ENCODE results near the gene ELFN2.

Gene ELFN2

GRCh38 chr22:37342065-37342464 is 85.2 kb downstream of the ELFN2 start:
- Histone ChIP-seq H3K9me3 (no peaks in the 10 kb centered on the region), H3K36me3 (no peaks in the 10 kb centered on the region), H3K27ac (no peak overlapping the region), H3K4me1 (ENCODE audit: control insufficient read depth in 1 of 2, insufficient read depth in 1 of 2, low read depth in 1 of 2, low read length in 1 of 2) (no peaks in the 10 kb centered on the region), H3K27me3 (peaks cover 33% of the 10 kb centered on the region), H3K4me3 (ENCODE audit: low read depth in 1 of 2, low read length in 1 of 2) (no peak overlapping the region)
- TF ChIP-seq, protein P1, sequence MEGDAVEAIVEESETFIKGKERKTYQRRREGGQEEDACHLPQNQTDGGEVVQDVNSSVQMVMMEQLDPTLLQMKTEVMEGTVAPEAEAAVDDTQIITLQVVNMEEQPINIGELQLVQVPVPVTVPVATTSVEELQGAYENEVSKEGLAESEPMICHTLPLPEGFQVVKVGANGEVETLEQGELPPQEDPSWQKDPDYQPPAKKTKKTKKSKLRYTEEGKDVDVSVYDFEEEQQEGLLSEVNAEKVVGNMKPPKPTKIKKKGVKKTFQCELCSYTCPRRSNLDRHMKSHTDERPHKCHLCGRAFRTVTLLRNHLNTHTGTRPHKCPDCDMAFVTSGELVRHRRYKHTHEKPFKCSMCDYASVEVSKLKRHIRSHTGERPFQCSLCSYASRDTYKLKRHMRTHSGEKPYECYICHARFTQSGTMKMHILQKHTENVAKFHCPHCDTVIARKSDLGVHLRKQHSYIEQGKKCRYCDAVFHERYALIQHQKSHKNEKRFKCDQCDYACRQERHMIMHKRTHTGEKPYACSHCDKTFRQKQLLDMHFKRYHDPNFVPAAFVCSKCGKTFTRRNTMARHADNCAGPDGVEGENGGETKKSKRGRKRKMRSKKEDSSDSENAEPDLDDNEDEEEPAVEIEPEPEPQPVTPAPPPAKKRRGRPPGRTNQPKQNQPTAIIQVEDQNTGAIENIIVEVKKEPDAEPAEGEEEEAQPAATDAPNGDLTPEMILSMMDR (IDR thresholded peaks at IDR 0.05): no peak

GRCh38 chr22:37340331-37341262 is 86.7 kb downstream of the ELFN2 start:
- H3K9me3 ChIP-seq: no peaks in the 10 kb centered on the region
- H3K4me3 ChIP-seq (ENCODE audit: low read depth in 1 of 2, low read length in 1 of 2): no peak overlapping the region
- no peaks in the 10 kb centered on the region for H3K36me3 ChIP-seq
- H3K4me1 ChIP-seq (ENCODE audit: control insufficient read depth in 1 of 2, insufficient read depth in 1 of 2, low read depth in 1 of 2, low read length in 1 of 2): no peaks in the 10 kb centered on the region
- TF ChIP-seq, protein P1 (IDR thresholded peaks at IDR 0.05): no peak
- H3K27ac ChIP-seq: no peak overlapping the region
- H3K27me3 ChIP-seq: peaks cover 48% of the 10 kb centered on the region

- H3K4me1 ChIP-seq (ENCODE audit: control insufficient read depth in 1 of 2, insufficient read depth in 1 of 2, low read depth in 1 of 2, low read length in 1 of 2): no peaks in the 10 kb centered on the region
- no peak overlapping the region for H3K4me3 ChIP-seq (ENCODE audit: low read depth in 1 of 2, low read length in 1 of 2)
Observed at GRCh38 chr22:37338539-37339246, 88.6 kb downstream of the ELFN2 start.

DNA sequence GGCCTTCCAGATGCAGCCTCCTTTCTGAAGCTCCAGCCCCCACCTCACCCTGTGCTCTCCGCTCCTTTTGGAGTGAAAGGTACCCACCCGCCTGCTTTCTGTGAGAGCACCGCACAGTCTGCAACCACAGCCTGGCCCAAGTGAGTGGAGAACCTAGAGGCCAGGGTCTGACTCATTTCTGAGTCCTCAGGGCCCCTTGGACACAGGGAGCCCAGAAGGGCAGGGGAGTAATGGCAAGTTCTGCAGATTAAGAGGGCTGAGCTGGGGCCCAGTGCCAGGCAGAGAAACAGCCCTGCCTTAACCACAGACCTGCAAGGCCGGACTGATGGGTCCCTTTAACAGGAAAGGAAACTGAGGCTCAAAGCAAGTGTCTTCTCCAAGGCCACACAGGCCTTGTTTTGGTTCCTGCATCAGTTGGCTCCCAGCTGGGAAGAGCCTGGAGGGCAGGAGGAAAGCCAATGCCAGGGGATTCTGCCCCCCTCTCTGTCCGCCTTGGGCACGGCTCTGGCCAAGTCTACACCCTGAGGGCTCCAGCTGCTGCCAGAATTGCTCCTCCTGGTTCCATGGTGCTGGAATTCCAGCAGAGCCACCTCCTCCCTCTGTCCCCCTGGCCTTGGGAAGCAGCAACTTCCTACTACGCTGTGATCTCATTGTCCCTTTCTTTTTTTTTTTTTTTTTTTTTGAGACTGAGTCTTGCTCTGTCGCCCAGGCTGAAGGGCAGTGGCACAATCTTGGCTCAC is 89.9 kb downstream of the ELFN2 start:
- Histone ChIP-seq H3K4me1 (ENCODE audit: control insufficient read depth in 1 of 2, insufficient read depth in 1 of 2, low read depth in 1 of 2, low read length in 1 of 2) (no peaks in the 10 kb centered on the region), H3K9me3 (no peaks in the 10 kb centered on the region), H3K27ac (no peak overlapping the region), H3K36me3 (no peaks in the 10 kb centered on the region), H3K27me3 (peaks cover 80% of the 10 kb centered on the region), H3K4me3 (ENCODE audit: low read depth in 1 of 2, low read length in 1 of 2) (no peak overlapping the region)
- TF ChIP-seq, protein P1 (IDR thresholded peaks at IDR 0.05): no peak

More at GRCh38 chr22:37338539-37339246, 88.6 kb downstream of the ELFN2 start:
- H3K27me3 ChIP-seq: peaks cover 67% of the 10 kb centered on the region
- no peak overlapping the region for H3K27ac ChIP-seq
- TF ChIP-seq, protein P1 (IDR thresholded peaks at IDR 0.05): no peak
- H3K9me3 ChIP-seq: no peaks in the 10 kb centered on the region
- H3K36me3 ChIP-seq: no peaks in the 10 kb centered on the region

DNA sequence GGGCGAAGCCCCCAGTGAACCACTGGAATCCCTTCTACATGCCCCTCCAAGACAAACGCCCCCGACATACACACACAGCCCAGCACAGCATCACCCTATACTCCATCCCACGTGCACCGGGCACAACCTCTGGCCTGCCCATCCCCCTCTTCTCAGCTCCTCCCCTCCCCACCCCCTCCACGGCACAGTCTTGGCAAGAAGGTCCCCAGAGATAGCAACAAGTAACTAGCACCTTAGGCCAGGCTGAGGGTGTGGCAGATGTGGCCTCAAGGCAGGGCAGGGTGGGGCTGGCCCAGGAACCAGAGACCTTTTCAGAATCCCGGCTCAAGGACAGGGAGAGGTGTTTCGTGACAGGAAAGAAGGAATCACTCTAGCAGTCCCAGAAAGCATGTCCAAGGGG is 90.7 kb downstream of the ELFN2 start:
- H3K27me3 ChIP-seq: peaks cover 86% of the 10 kb centered on the region
- TF ChIP-seq, protein P1 (IDR thresholded peaks at IDR 0.05): no peak
- no peaks in the 10 kb centered on the region for H3K4me1 ChIP-seq (ENCODE audit: control insufficient read depth in 1 of 2, insufficient read depth in 1 of 2, low read depth in 1 of 2, low read length in 1 of 2)
- no peaks in the 10 kb centered on the region for H3K9me3 ChIP-seq
- H3K4me3 ChIP-seq (ENCODE audit: low read depth in 1 of 2, low read length in 1 of 2): no peak overlapping the region
- no peaks in the 10 kb centered on the region for H3K36me3 ChIP-seq
- no peak overlapping the region for H3K27ac ChIP-seq
